HG02870 (cell line): Measurements from ENCODE around the gene CLCN6.

Source experiments
- ATAC-seq: cut with Tn5 transposase; IDR thresholded peaks from one replicate; pipeline ENCODE4 v1.9.1; 2021; ENCODE audit warnings: mild to moderate bottlenecking, moderate library complexity; ENCODE audit not compliant: unreplicated experiment

The CLCN6 gene

GRCh38 chr1:11847667-11848372, 41.8 kb downstream of the CLCN6 start, which contains the start of gene NPPA:
Gene NPPA (minus strand): TSS chr1:11847783. CDS start chr1:11847684, 99 bp downstream.
- ATAC-seq, result no peak

- ATAC-seq, result no peak
These were observed 42.3 kb downstream of the CLCN6 start for GRCh38 chr1:11848373-11848700.

- no peak for ATAC-seq
These were observed 44.2 kb downstream of the CLCN6 start for GRCh38 chr1:11850156-11850555.

GRCh38 chr1:11851180-11851579, 45.2 kb downstream of the CLCN6 start:
- ATAC-seq, result no peak

DNA sequence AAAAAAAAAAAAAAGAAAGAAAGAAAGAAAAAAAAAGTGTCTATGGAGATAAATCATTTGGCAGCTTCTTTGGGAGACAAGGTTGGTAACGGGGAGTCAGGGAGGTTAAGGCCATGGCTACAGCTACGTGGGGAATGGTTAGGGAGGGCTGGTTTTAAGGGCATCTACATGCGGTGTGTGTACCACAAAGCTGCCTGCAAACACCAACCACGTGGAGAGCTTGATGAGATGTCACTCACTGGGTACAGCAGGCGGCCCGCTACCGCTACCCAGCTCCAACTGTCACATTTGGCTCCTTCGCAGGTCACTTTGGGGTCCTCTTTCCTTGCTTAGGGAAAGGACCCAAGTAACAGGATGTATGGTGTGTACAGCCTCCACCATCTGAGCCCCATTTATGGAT, 48.5 kb downstream of the CLCN6 start:
- ATAC-seq, result no peak

GRCh38 chr1:11855430-11855829, 49.4 kb downstream of the CLCN6 start:
- no peak for ATAC-seq

DNA sequence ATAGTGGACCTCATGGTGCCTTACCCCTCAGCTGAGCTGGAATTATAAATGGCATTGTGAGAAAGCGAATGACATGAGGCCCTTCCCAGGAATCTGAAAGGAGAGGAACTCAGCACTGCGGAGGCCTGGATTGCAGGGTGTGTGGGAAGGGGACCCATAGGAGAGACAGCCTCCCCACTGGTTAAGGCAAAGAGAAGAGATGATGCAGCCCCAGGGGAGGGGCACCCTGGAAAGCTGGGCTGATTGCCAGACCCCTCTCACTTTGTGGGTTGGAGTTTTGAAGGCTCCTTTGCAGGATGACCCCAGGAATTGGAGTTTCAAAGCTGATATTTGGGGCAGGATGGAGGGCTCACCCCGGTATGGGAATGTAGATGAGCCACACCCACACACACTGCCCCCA, 50.7 kb downstream of the CLCN6 start:
- no peak for ATAC-seq

DNA sequence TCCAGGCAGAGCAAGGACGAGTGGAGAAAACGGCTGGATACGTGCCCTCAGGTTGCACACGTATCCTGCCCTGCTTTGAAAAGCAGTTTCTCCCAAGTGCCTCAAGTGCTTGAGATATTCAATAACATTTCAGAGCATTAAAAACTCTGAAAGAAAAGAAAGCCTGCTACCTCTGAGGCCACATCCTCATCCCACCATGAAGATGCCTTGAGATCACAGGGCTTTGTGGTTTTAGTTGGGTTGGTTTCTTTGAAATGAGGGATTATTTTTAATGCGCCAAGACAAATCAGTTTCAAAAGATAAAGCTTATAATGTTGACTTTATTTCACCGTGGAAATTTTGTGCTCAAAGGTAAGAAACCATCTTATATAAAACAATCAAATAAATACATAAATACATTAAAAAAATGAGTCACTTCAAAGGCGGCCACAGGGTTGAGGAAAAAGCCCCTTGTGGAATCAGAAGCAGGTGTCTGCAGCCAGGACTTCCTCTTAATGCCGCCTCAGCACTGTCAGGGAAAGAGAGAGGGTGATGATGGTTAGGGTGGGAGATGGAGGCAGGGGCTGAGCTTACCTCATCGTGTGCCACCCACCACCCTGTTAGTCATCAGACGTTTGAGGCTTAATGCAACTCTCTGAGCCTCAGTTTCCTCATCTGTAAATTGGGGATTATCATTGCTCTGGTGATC, 51.3 kb downstream of the CLCN6 start:
- no peak for ATAC-seq

- no peak for ATAC-seq
These were observed 52.2 kb downstream of the CLCN6 start for GRCh38 chr1:11858158-11858557.

- no peak for ATAC-seq
These were observed 52.6 kb downstream of the CLCN6 start, which contains the start of gene NPPB for GRCh38 chr1:11858613-11858967. Gene NPPB (minus strand): TSS chr1:11858945. CDS start chr1:11858833, 112 bp downstream.

DNA sequence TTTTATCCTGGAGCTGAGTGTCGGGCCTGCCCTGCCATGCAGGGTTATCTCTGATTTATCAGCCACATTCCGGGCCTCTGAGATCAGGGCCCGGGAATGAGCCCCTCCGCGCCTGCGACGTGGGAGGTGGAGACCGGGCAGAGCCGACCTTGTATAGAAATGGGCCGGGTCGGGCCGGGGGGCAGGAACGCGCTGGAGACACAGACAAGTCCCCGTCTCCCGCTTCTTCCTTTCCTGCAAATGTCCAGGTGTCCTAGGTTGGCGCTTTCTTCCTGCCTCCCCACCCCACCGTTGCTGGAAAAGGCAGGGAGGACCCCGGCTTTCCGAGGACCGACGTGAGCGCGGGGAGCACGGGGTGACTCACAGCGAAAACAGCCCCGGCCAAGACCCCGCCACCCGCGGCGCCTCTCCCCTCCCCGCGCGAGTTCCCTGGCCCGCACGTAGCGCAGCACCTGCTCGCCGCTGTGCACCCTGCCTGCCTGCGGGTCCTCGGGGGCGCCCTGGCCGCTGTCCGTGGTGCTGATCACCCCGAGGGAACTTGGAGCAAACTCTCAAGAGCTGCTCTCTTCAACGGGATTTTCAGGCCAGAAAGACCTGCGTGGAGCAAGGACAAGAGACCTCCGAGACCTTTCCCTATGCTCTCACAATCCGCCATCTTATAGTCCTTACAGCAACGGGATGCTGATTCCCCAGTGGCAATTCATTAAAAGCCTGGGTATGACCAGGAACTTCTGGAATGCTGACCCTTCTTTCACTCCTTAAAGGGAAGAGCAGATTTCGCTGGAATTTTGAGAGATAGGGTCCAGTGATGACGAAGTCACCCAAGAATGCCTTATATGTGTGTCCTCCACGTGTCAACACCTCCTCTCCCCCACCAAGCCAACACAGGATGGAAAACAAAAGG, 53.2 kb downstream of the CLCN6 start:
- ATAC-seq, result no peak

DNA sequence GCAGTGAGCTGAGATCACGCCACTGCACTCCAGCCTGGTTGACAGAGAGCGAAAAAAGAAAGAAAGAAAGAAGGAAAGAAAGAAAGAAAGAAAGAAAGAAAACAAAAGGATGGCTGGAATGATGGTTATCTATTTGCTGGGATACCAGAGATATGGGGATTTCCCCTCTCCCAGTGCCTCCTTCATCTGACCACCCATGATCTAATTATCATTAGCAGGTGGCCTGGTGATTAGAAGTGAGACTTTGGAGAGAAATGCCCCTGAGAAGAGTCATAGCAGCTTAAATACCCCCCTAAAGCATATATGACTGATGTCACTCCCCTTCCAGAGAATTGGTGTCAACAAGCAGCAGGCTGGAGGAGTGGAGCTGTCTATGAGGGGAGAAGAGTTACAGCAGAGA, 54.1 kb downstream of the CLCN6 start:
- ATAC-seq, result no peak

- no peak for ATAC-seq
These were observed 54.6 kb downstream of the CLCN6 start for GRCh38 chr1:11860587-11860986.

DNA sequence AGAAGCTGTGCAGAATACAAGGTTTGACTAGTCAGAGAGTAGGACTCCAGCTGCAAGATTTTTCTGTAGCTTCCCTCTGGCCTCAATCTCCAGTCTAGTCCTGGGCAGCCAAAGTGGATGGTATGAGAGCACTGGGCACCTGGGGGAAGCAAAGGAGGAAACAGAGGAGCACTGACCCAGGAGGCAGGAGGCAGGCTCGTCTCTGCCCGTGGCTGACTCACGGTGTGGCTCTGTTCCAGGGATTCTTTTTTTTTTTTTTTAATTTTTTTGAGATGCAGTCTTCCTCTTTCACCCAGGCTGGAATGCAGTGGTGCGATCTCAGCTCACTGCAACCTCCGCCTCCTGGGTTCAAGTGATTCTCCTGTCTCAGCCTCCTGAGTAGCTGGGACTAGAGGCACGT, 56.9 kb downstream of the CLCN6 start:
- no peak for ATAC-seq

GRCh38 chr1:11868331-11868980, 62.5 kb downstream of the CLCN6 start:
- no peak for ATAC-seq

GRCh38 chr1:11869104-11869503, 63.1 kb downstream of the CLCN6 start:
- ATAC-seq, result no peak

GRCh38 chr1:11869650-11870207, 63.7 kb downstream of the CLCN6 start:
- ATAC-seq, result no peak

DNA sequence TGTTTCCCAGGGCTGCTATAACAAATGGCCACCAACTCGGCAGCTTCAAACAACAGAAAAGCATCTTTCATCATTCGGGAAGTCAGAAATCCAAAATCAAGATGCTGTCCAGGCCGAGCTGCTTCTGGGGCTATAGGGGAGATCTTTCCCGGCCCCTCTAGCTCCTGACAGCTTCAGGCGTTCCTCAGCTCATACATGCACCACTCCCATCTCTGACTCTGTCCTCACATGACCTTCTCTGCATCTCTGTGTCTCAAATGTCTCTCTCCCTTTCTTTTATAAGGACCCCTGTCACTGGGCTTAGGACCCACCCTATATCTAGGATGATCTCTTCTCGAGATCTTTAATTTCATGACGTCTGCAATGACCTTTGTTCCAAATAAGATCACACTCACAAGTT, 66.6 kb downstream of the CLCN6 start:
- ATAC-seq, result no peak

DNA sequence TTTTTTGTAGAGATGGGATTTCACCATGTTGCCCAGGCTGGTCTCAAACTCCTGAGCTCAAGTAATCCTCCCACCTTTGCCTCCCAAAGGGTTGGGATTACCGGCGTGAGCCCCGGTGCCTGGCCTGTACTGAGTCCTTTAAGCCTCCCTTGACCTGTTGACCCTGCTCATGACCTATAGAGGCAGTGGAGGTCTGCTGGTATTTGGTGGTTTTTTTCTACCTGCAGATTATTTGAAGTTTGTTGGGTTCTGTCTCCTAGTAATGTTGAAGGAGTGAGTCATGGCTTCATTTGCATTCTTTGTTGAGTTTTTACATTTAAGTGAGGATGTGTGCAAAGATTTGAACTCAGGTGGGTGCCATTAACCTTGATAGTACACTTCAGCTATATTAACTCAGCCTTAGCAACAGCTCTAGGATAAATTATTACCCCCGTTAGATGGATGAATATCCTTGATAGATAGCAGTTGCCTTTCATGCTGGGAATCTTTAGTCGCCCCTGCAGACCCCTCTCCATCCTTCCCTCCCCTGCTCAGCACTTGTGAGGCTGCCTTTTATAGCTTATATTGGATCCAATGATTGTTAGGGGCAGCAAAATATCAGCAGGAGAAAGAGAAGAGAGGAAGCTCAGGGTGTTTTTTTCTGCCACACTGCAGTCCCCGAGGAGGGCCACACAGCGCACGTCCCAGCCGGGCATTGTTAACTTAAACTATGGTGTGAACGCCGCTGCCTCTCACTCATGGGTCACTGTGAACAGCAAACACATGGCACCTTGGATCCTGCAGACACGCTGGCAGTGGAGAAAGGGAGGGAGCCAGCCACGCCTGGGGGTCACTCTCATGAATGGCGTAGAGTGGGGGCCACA, 67.6 kb downstream of the CLCN6 start:
- no peak for ATAC-seq

DNA sequence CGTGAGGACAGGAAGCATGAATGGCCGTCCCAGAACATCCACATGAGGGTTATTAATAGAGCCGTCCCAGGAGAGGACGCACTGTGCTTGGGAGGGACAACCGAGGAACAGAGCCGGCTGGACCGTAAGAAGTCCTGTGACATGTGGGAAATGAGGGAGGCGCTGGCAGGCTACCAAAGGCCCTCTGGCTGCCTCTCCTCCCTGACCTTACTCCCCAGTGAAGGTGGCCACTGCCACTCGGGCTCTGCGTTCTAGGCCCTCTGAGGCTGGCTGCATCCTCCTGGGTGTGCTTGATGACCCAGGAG, 68.2 kb downstream of the CLCN6 start:
- no peak for ATAC-seq
